PC-3 (cell line): ENCODE measurements around the gene PRR5. TPM values are rescaled to one million over a fixed set of nuclear protein-coding genes. Genes with fewer than 3 reads are reported as not detected.

Experiments
- ATAC-seq: fragments of 200-7000 bp; cut with Tn5 transposase; 2 replicates; pipeline ENCODE4 v1.9.1; 2020; ENCODE audit warnings: mild to moderate bottlenecking, moderate library complexity
- BruUV-seq: library from RNA; stranded (reverse); fragments of 400-500 nt; replicated peaks from 2 replicates; lab custom pipeline; 2021; lab: Mats Ljungman, UMichigan
- CTCF ChIA-PET: fragments of 300-600 bp; sonication (Branson Sonifier 250); formaldehyde crosslinking; loops from one replicate; lab custom pipeline; 2022; ENCODE audit warnings: antibody characterized with exemption; lab: Charles Lee
- POLR2A ChIA-PET: fragments of 300-600 bp; sonication (Branson Sonifier 250); formaldehyde crosslinking; loops from one replicate; lab custom pipeline; 2022; ENCODE audit warnings: antibody characterized with exemption; ENCODE audit not compliant: unreplicated experiment; lab: Charles Lee
- DNase-seq: peaks from one replicate; pipeline ENCODE4 v3.0.0-alpha.2; 2015
- H2AFZ ChIP-seq: fragments of 300-600 bp; sonication (generic); 2 replicates; pipeline ENCODE4 v1.6.0; 2016; ENCODE audit warnings: antibody characterized with exemption, low read length
- H3F3A ChIP-seq: fragments of 300-600 bp; sonication (generic); one replicate; pipeline ENCODE4 v1.6.0; 2017; ENCODE audit warnings: antibody characterized with exemption, low read length, control low read depth, mild to moderate bottlenecking; ENCODE audit not compliant: unreplicated experiment
- H3K27ac ChIP-seq: fragments of 300-600 bp; sonication (generic); 2 replicates; pipeline ENCODE4 v1.5.1; 2016; ENCODE audit warnings: mild to moderate bottlenecking, low read length
- H3K27me3 ChIP-seq: fragments of 300-600 bp; sonication (generic); 2 replicates; pipeline ENCODE4 v1.6.1; 2016; ENCODE audit warnings: low read length, mixed read lengths
- H3K36me3 ChIP-seq: fragments of 300-600 bp; sonication (generic); 2 replicates; pipeline ENCODE4 v1.6.1; 2016; ENCODE audit warnings: low read depth, mixed run types, low read length, mixed read lengths
- H3K4me1 ChIP-seq: fragments of 300-600 bp; sonication (generic); 2 replicates; pipeline ENCODE4 v1.5.1; 2016; ENCODE audit warnings: low read length; ENCODE audit not compliant: insufficient read depth
- H3K4me2 ChIP-seq: fragments of 300-600 bp; sonication (generic); 2 replicates; pipeline ENCODE4 v1.6.0; 2016; ENCODE audit warnings: low read length
- H3K4me3 ChIP-seq: fragments of 300-600 bp; sonication (generic); 2 replicates; pipeline ENCODE4 v1.5.1; 2016; ENCODE audit warnings: mild to moderate bottlenecking, low read length, mixed read lengths
- H3K79me2 ChIP-seq: fragments of 300-600 bp; sonication (generic); 2 replicates; pipeline ENCODE4 v1.6.1; 2017; ENCODE audit warnings: low read length, mixed read lengths
- H3K9ac ChIP-seq: fragments of 300-600 bp; sonication (generic); 2 replicates; pipeline ENCODE4 v1.6.0; 2016; ENCODE audit warnings: mild to moderate bottlenecking, low read length
- H3K9me2 ChIP-seq: fragments of 300-600 bp; sonication (generic); replicated peaks from 2 replicates; pipeline ENCODE4 v1.6.1; 2016; ENCODE audit warnings: mixed run types, low read length, mixed read lengths
- H3K9me3 ChIP-seq: fragments of 300-600 bp; sonication (generic); 2 replicates; pipeline ENCODE4 v1.6.1; 2016; ENCODE audit warnings: low read length, mixed read lengths
- H4K20me1 ChIP-seq: fragments of 300-600 bp; sonication (generic); 2 replicates; pipeline ENCODE4 v1.6.1; 2016; ENCODE audit warnings: low read length, mixed read lengths
- EZH2 ChIP-seq: fragments of 300-600 bp; sonication (generic); IDR thresholded peaks from one replicate; pipeline ENCODE4 v1.6.1; 2017; ENCODE audit warnings: antibody characterized with exemption, mild to moderate bottlenecking, low read length; ENCODE audit not compliant: unreplicated experiment
- EZH2phosphoT487 ChIP-seq: fragments of 300-600 bp; sonication (generic); IDR thresholded peaks from 2 replicates; pipeline ENCODE4 v1.6.1; 2018; ENCODE audit warnings: mild to moderate bottlenecking, antibody characterized with exemption, low read length, borderline replicate concordance
- intact Hi-C: fragments of 100-400 bp; cut with micrococcal nuclease; formaldehyde crosslinking; loops from 2 replicates; pipeline ENCODE4 v1.9.0; 2023
- total RNA-seq: library from RNA; depleted of rRNA; stranded (reverse); fragments of >200 nt; gene quantifications from 2 replicates; pipeline ENCODE4 v1.2.3, GENCODE V29; 2014
- TF ChIP-seq, protein P1 (sequence below): fragments of 300-600 bp; sonication (generic); conservative IDR thresholded peaks from 2 replicates; pipeline ENCODE4 v1.5.1; 2017; ENCODE audit warnings: antibody characterized with exemption, low read depth, mild to moderate bottlenecking, low read length

PRR5 gene
- total RNA-seq, 1 experiment from 2014 or later, result 14.5 TPM

DNA sequence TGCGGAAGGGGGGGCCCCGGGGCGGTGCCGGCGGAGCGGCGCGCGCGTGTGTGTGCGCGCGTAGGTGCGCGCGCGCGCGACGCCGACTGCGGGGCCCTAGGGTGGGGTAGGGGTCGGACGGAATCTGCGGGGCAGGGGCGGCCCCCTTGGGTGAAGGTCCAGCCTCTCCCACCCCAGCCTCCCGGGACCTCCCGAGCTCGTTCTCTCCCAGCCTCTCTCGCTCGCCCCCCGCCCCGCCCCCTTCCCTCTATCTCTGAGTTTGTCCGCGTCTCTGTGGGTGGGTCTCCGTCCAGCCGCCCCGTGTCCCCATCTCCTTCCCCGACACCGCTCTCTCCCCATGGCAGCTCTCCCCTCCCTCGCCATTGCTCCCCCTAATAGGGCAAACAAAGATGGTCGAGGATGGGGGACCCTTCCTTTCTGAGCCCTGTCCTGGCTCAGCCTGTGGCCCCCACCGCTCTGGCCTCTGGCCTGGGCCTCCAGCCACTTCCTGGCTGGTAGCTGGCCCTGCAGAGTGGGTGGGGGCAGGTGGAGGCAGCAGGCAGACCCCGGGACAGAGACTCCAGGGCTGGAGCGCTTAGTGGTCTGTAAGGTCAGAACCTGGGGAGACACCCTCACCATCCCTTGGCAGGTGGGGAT, 33.0 kb upstream of the PRR5 start:
- Histone ChIP-seq H3K79me2 (no peaks in the 10 kb centered on the region), H3K4me2 (no peak overlapping the region), H3K27ac (no peak overlapping the region), H2AFZ (no peak overlapping the region), H3K36me3 (no peaks in the 10 kb centered on the region), H3K4me1 (no peaks in the 10 kb centered on the region), H3K9me3 (no peaks in the 10 kb centered on the region), H4K20me1 (no peaks in the 10 kb centered on the region), H3K9me2 (no peaks in the 10 kb centered on the region), H3K4me3 (no peak overlapping the region), H3F3A (no peaks in the 10 kb centered on the region), H3K9ac (no peak overlapping the region), H3K27me3 (peaks cover 17% of the 10 kb centered on the region)
- ChIA-PET POLR2A (no interaction called here), CTCF (no interaction called here)
- intact Hi-C loops, result no loop called here
- DNase-seq, result no peak
- ATAC-seq, result no peak
- no TSS peak for BruUV-seq
- no peak for TF ChIP-seq EZH2phosphoT487
- no peak for TF ChIP-seq EZH2
- TF ChIP-seq, protein P1, sequence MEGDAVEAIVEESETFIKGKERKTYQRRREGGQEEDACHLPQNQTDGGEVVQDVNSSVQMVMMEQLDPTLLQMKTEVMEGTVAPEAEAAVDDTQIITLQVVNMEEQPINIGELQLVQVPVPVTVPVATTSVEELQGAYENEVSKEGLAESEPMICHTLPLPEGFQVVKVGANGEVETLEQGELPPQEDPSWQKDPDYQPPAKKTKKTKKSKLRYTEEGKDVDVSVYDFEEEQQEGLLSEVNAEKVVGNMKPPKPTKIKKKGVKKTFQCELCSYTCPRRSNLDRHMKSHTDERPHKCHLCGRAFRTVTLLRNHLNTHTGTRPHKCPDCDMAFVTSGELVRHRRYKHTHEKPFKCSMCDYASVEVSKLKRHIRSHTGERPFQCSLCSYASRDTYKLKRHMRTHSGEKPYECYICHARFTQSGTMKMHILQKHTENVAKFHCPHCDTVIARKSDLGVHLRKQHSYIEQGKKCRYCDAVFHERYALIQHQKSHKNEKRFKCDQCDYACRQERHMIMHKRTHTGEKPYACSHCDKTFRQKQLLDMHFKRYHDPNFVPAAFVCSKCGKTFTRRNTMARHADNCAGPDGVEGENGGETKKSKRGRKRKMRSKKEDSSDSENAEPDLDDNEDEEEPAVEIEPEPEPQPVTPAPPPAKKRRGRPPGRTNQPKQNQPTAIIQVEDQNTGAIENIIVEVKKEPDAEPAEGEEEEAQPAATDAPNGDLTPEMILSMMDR, result no peak

DNA sequence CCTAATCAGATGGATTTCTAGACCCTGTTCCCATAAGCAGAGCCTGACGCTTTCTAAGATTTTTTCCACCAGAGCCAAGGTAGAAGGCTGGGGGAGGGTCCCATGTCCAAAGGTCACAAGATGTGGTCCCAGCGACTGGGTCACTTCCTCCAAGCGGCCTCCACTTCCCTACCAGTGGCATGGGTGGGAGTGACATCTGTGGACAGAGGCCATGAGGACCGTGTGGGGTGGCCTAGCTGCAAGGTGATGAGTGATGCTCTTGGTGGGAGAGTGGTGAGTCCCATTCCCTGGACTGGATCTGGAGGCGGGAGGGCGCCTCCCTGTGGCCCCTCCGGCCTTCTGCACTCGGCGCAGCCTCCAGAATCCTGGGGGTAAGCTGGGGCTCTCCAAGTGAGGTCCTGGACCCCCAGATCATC, 32.4 kb upstream of the PRR5 start:
- Histone ChIP-seq H4K20me1 (no peaks in the 10 kb centered on the region), H3K4me1 (no peaks in the 10 kb centered on the region), H3K79me2 (no peaks in the 10 kb centered on the region), H3K36me3 (no peaks in the 10 kb centered on the region), H3K27ac (no peak overlapping the region), H3K9me3 (no peaks in the 10 kb centered on the region), H3K4me2 (no peak overlapping the region), H3K4me3 (no peak overlapping the region), H3K9ac (no peak overlapping the region), H3K9me2 (no peaks in the 10 kb centered on the region), H3F3A (no peaks in the 10 kb centered on the region), H3K27me3 (peaks cover 17% of the 10 kb centered on the region), H2AFZ (no peak overlapping the region)
- BruUV-seq, result no TSS peak
- TF ChIP-seq, protein P1, result peak; percentile 36; the same call in 1 of the 2 replicates
- TF ChIP-seq EZH2, result no peak
- no peak for TF ChIP-seq EZH2phosphoT487
- no peak for ATAC-seq
- intact Hi-C loops, result no loop called here
- POLR2A ChIA-PET, result no interaction called here
- CTCF ChIA-PET, result no interaction called here
- no peak for DNase-seq

DNA sequence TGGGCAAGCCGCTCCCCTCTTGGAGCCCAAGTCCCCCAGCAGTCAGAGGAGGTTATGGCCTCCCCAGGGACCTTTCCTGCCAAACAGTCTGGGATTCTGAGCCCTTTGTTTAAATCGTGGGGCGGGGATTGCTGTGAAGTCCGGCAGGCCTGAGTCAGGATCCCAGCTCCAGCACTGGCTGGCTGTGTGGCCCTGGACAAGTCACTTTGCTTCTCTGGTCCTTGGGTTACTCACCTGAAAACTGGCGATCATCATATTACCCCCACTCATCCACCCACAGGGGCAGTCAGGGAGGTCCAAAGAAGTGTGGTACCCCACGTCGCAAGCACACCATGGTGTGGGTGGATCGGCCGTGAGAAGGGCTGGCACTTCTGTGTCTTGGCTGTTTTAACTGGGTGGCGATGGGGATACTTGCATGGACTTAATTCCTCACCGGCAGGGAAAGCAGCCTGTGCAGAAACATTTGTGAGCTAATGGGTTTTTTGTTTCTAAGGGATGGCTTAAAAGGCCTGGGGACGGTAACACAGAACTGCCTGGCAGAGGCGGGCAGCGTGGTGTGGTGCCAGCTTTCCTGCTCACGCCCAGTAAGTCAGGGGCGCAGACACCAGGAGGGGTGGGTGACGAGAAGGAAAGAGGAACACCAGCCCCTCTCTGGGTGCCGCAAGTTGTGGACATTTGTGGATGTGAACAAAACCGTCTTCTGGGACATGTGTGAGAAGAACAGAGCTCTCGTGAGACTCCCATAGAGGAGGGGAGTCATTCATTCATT, 31.6 kb upstream of the PRR5 start:
- TF ChIP-seq, protein P1, result no peak
- no peak for TF ChIP-seq EZH2
- no peak for TF ChIP-seq EZH2phosphoT487
- POLR2A ChIA-PET, result no interaction called here
- no peaks in the 10 kb centered on the region for H3K4me1 ChIP-seq
- no peaks in the 10 kb centered on the region for H3K79me2 ChIP-seq
- no peak overlapping the region for H3K4me3 ChIP-seq
- intact Hi-C loops, result no loop called here
- DNase-seq, result no peak
- no peak overlapping the region for H2AFZ ChIP-seq
- H3K9ac ChIP-seq, result no peak overlapping the region
- no peaks in the 10 kb centered on the region for H3K9me2 ChIP-seq
- BruUV-seq, result no TSS peak
- ATAC-seq, result no peak
- H3K27me3 ChIP-seq, result peaks cover 17% of the 10 kb centered on the region
- H3K4me2 ChIP-seq, result no peak overlapping the region
- H3K36me3 ChIP-seq, result no peaks in the 10 kb centered on the region
- H3K9me3 ChIP-seq, result no peaks in the 10 kb centered on the region
- H3K27ac ChIP-seq, result no peak overlapping the region
- H4K20me1 ChIP-seq, result no peaks in the 10 kb centered on the region
- CTCF ChIA-PET, result no interaction called here
- no peaks in the 10 kb centered on the region for H3F3A ChIP-seq
